NB4 (cell line): ENCODE results near the gene SYCE3.

ENCODE experiments used
- DNase-seq: peaks from one replicate; pipeline ENCODE4 v3.0.0; 2010; ENCODE audit warnings: low read depth
- H3K4me3 ChIP-seq: one replicate; pipeline ENCODE4 v1.5.1; 2011; ENCODE audit warnings: mild to moderate bottlenecking, low read depth, low read length, moderate library complexity
- CTCF ChIP-seq: IDR thresholded peaks from one replicate; pipeline ENCODE4 v1.5.1; 2012; ENCODE audit warnings: low read depth, low read length
- MAX ChIP-seq: IDR thresholded peaks from 2 replicates; pipeline ENCODE4 v1.6.1; 2011; ENCODE audit warnings: low read depth, low read length
- MYC ChIP-seq: IDR thresholded peaks from 2 replicates; pipeline ENCODE4 v1.6.1; 2011; ENCODE audit warnings: low read depth, low read length
- POLR2A ChIP-seq: IDR thresholded peaks from 2 replicates; pipeline ENCODE4 v1.6.1; 2011; ENCODE audit warnings: mild to moderate bottlenecking; ENCODE audit not compliant: insufficient read length; ENCODE audit errors: extremely low read depth

Gene SYCE3

GRCh38 chr22:50568626-50569025 is 5.9 kb upstream of the SYCE3 start:
- no peak overlapping the region for H3K4me3 ChIP-seq
- no peak for DNase-seq
- no peak for TF ChIP-seq POLR2A
- no peak for TF ChIP-seq CTCF
- no peak for TF ChIP-seq MAX
- TF ChIP-seq MYC = no peak

GRCh38 chr22:50567721-50568252 is 5.1 kb upstream of the SYCE3 start:
- H3K4me3 ChIP-seq = no peak overlapping the region
- no peak for DNase-seq
- TF ChIP-seq MAX (no peak), POLR2A (no peak), MYC (no peak), CTCF (no peak)

GRCh38 chr22:50564289-50564688 is 1.6 kb upstream of the SYCE3 start:
- DNase-seq = no peak
- TF ChIP-seq MYC (no peak), POLR2A (no peak)
- no peak overlapping the region for H3K4me3 ChIP-seq

- H3K4me3 ChIP-seq = peak overlapping the region; percentile 71
- TF ChIP-seq CTCF (no peak), MYC (no peak), POLR2A (no peak), MAX (no peak)
- no peak for DNase-seq
Observed at GRCh38 chr22:50563413-50564160, 868 bp upstream of the SYCE3 start.

GRCh38 chr22:50561401-50562358 is 1.0 kb downstream of the SYCE3 start:
- TF ChIP-seq MAX (no peak), POLR2A (no peak), MYC (no peak), CTCF (no peak)
- H3K4me3 ChIP-seq = no peak overlapping the region
- DNase-seq = no peak

- H3K4me3 ChIP-seq = no peak overlapping the region
- DNase-seq = no peak
- TF ChIP-seq MYC (no peak), POLR2A (no peak), CTCF (no peak), MAX (no peak)
Observed at GRCh38 chr22:50560034-50560433, 2.7 kb downstream of the SYCE3 start.
